HCT116 (cell line): Measurements from ENCODE around the gene WNT3A. TPM values are rescaled to one million over a fixed set of nuclear protein-coding genes. Genes with fewer than 3 reads are reported as not detected.

ENCODE experiments used
- ATAC-seq: fragments of 200-7000 bp; cut with Tn5 transposase; 2 replicates; pipeline ENCODE4 v1.9.1; 2020; ENCODE audit warnings: mild to moderate bottlenecking, moderate library complexity
- BruUV-seq: library from RNA; stranded (reverse); fragments of 400-500 nt; replicated peaks from 2 replicates; lab custom pipeline; 2021; lab: Mats Ljungman, UMichigan
- CTCF ChIA-PET: fragments of 300-600 bp; sonication (Branson Sonifier 250); formaldehyde crosslinking; loops from one replicate; lab custom pipeline; 2021; ENCODE audit warnings: antibody characterized with exemption; lab: Charles Lee
- POLR2A ChIA-PET: fragments of 300-600, 350-600 bp; sonication (Branson Sonifier 250); formaldehyde crosslinking; loops from one replicate; lab custom pipeline; 2021; ENCODE audit warnings: antibody characterized with exemption; lab: Charles Lee
- RAD21 ChIA-PET, 2 experiments: fragments of 300-600 bp; sonication (Branson Sonifier 250); formaldehyde crosslinking; loops; one replicate each; lab custom pipeline; 2023; ENCODE audit warnings: low total read pairs in 2 of 2; ENCODE audit not compliant: uncharacterized antibody in 2 of 2, unreplicated experiment in 2 of 2, low non-redundant PET in 1 of 2; lab: Charles Lee
- DNase-seq: peaks from one replicate; pipeline ENCODE4 v3.0.0-alpha.2; 2010; ENCODE audit warnings: low read depth, low spot score
- H2AFZ ChIP-seq: fragments of 200-600 bp; shearing (Covaris generic), sonication (generic); 2 replicates; pipeline ENCODE4 v1.6.1; 2017; ENCODE audit warnings: low read depth, mixed run types, mixed read lengths, antibody characterized with exemption, low read length; ENCODE audit not compliant: poor library complexity, severe bottlenecking
- H3K27ac ChIP-seq: 2 replicates; pipeline ENCODE4 v1.5.1; 2012; ENCODE audit warnings: low read depth, low read length
- H3K27me3 ChIP-seq: fragments of 200-600 bp; sonication (generic); 2 replicates; pipeline ENCODE4 v1.6.1; 2016; ENCODE audit warnings: mixed run types, low read length, mixed read lengths; ENCODE audit not compliant: insufficient read depth
- H3K36me3 ChIP-seq, 2 experiments: fragments of 200-500 bp in 1 of 2; fragments of 200-600 bp in 1 of 2; sonication (Bioruptor generic) in 1 of 2; sonication (generic) in 1 of 2; 2 replicates each; pipeline versions ENCODE4 v1.5.1 to v1.6.1; 2014 to 2016; ENCODE audit warnings: low read length in 2 of 2, inconsistent platforms in 1 of 2, mixed read lengths in 1 of 2, mixed run types in 1 of 2; ENCODE audit not compliant: insufficient read depth in 2 of 2, control insufficient read depth in 1 of 2
- H3K4me1 ChIP-seq, 2 experiments: fragments of 200-600 bp in 1 of 2; sonication (generic) in 1 of 2; 2 replicates each; pipeline versions ENCODE4 v1.5.1 to v1.6.1; 2012 to 2017; ENCODE audit warnings: low read length in 2 of 2, inconsistent platforms in 1 of 2, mild to moderate bottlenecking in 1 of 2, mixed read lengths in 1 of 2, mixed run types in 1 of 2, moderate library complexity in 1 of 2; ENCODE audit not compliant: insufficient read depth in 2 of 2, control insufficient read depth in 1 of 2
- H3K4me2 ChIP-seq: fragments of 200-600 bp; sonication (generic); 2 replicates; pipeline ENCODE4 v1.6.1; 2017; ENCODE audit warnings: mixed run types, low read length, mixed read lengths
- H3K4me3 ChIP-seq, 2 experiments: fragments of 200-600 bp in 1 of 2; sonication (generic) in 1 of 2; replicated peaks in 1 of 2; 2 replicates each; pipeline ENCODE4 v1.5.1; 2011 to 2016; ENCODE audit warnings: low read length in 2 of 2, control low read depth in 1 of 2, low read depth in 1 of 2, mild to moderate bottlenecking in 1 of 2, mixed read lengths in 1 of 2, mixed run types in 1 of 2
- H3K79me2 ChIP-seq: fragments of 200-600 bp; sonication (generic); 2 replicates; pipeline ENCODE4 v1.6.1; 2017; ENCODE audit warnings: mild to moderate bottlenecking, mixed run types, low read length, moderate library complexity, mixed read lengths; ENCODE audit not compliant: insufficient read depth
- H3K9ac ChIP-seq: fragments of 200-600 bp; sonication (generic); 2 replicates; pipeline ENCODE4 v1.6.1; 2016; ENCODE audit warnings: low read length, mixed read lengths
- H3K9me2 ChIP-seq: fragments of 200-600 bp; sonication (generic), shearing (Covaris generic); 2 replicates; pipeline ENCODE4 v1.6.1; 2017; ENCODE audit warnings: mixed run types, mild to moderate bottlenecking, moderate library complexity; ENCODE audit not compliant: insufficient read depth
- H3K9me3 ChIP-seq, 2 experiments: fragments of 200-500 bp in 1 of 2; fragments of 200-600 bp in 1 of 2; sonication (Bioruptor generic) in 1 of 2; sonication (generic) in 1 of 2; 2 replicates each; pipeline ENCODE4 v1.6.1; 2014 to 2017; ENCODE audit warnings: low read length in 2 of 2, mixed read lengths in 2 of 2, inconsistent platforms in 1 of 2, low read depth in 1 of 2, mild to moderate bottlenecking in 1 of 2, mixed run types in 1 of 2, moderate library complexity in 1 of 2; ENCODE audit not compliant: control insufficient read depth in 1 of 2, insufficient read depth in 1 of 2
- H4K20me1 ChIP-seq: fragments of 200-600 bp; sonication (generic), shearing (Covaris generic); 2 replicates; pipeline ENCODE4 v1.6.1; 2017; ENCODE audit warnings: mixed run types, mild to moderate bottlenecking, moderate library complexity; ENCODE audit not compliant: insufficient read depth
- CBX3 ChIP-seq: IDR thresholded peaks from 2 replicates; pipeline ENCODE4 v1.6.1; 2012; ENCODE audit warnings: low read depth
- CEBPB ChIP-seq: IDR thresholded peaks from 2 replicates; pipeline ENCODE4 v1.6.1; 2012; ENCODE audit warnings: low read depth
- EGR1 ChIP-seq: IDR thresholded peaks from 2 replicates; pipeline ENCODE4 v1.6.1; 2012; ENCODE audit warnings: low read depth
- ELF1 ChIP-seq: IDR thresholded peaks from 2 replicates; pipeline ENCODE4 v1.6.1; 2012; ENCODE audit warnings: low read depth, borderline replicate concordance
- EZH2 ChIP-seq: fragments of 200-600 bp; sonication (generic); IDR thresholded peaks from 2 replicates; pipeline ENCODE4 v1.6.1; 2017; ENCODE audit warnings: antibody characterized with exemption, mixed run types
- FOSL1 ChIP-seq: IDR thresholded peaks from 2 replicates; pipeline ENCODE4 v1.6.1; 2012; ENCODE audit warnings: low read depth
- POLR2AphosphoS5 ChIP-seq: IDR thresholded peaks from 2 replicates; pipeline ENCODE4 v1.6.1; 2011; ENCODE audit warnings: mild to moderate bottlenecking, low read depth, low read length, moderate library complexity
- SIN3A ChIP-seq: IDR thresholded peaks from 2 replicates; pipeline ENCODE4 v1.6.1; 2012; ENCODE audit warnings: low read depth
- SP1 ChIP-seq: IDR thresholded peaks from 2 replicates; pipeline ENCODE4 v1.6.1; 2012; ENCODE audit warnings: low read depth
- TCF7L2 ChIP-seq: IDR thresholded peaks from 2 replicates; pipeline ENCODE4 v1.7.0; 2011; ENCODE audit warnings: borderline replicate concordance, inconsistent platforms; ENCODE audit not compliant: insufficient read depth, insufficient read length; ENCODE audit errors: extremely low read depth
- YY1 ChIP-seq: IDR thresholded peaks from 2 replicates; pipeline ENCODE4 v1.6.1; 2011; ENCODE audit warnings: low read length, low read depth, moderate library complexity, mild to moderate bottlenecking; ENCODE audit not compliant: insufficient replicate concordance; ENCODE audit errors: extremely low read depth
- ZFX ChIP-seq: fragments of 450-650 bp; IDR thresholded peaks from 2 replicates; pipeline ENCODE4 v1.6.1; 2017
- ZNF274 ChIP-seq: fragments of 200-500 bp; sonication (Bioruptor generic); IDR thresholded peaks from 2 replicates; pipeline ENCODE4 v1.6.1; 2014; ENCODE audit warnings: mild to moderate bottlenecking, low read depth, low read length, inconsistent platforms
- intact Hi-C: fragments of 100-400 bp; cut with micrococcal nuclease; formaldehyde crosslinking; loops from 2 replicates; pipeline ENCODE4 v1.10.0; 2022
- total RNA-seq: library from RNA; stranded (reverse); gene quantifications from one replicate; pipeline ENCODE4 v1.2.1, GENCODE V29; 2021; ENCODE audit not compliant: unreplicated experiment
- TF ChIP-seq, protein P1 (sequence below): IDR thresholded peaks from 2 replicates; pipeline ENCODE4 v1.6.1; 2012
- TF ChIP-seq, protein P2 (sequence below): IDR thresholded peaks from 2 replicates; pipeline ENCODE4 v1.6.1; 2012; ENCODE audit warnings: low read depth
- TF ChIP-seq, protein P3 (sequence below), 3 experiments: fragments of 200-600 bp in 1 of 3; sonication (generic) in 1 of 3; IDR thresholded peaks in 2 of 3; conservative IDR thresholded peaks in 1 of 3; 2 replicates each; pipeline ENCODE4 v1.5.1; 2012 to 2017; ENCODE audit warnings: low read depth in 2 of 3, low read length in 2 of 3, antibody characterized with exemption in 1 of 3, borderline replicate concordance in 1 of 3, control low read depth in 1 of 3, mild to moderate bottlenecking in 1 of 3, mixed read lengths in 1 of 3, mixed run types in 1 of 3, moderate library complexity in 1 of 3; ENCODE audit not compliant: insufficient read depth in 1 of 3
- TF ChIP-seq, protein P4 (sequence below): IDR thresholded peaks from 2 replicates; pipeline ENCODE4 v1.6.1; 2011; ENCODE audit warnings: mild to moderate bottlenecking, low read length, moderate library complexity; ENCODE audit not compliant: insufficient replicate concordance; ENCODE audit errors: extremely low read depth

Gene WNT3A
- total RNA-seq, 1 experiment from 2014 or later = 3.7 TPM

GRCh38 chr1:228007801-228008341 lies 1.1 kb downstream of the WNT3A start:
- no TSS peak for BruUV-seq

More at GRCh38 chr1:228007801-228008341, 1.1 kb downstream of the WNT3A start:
- TF ChIP-seq EZH2 (no peak), CBX3 (no peak), CEBPB (no peak), SIN3A (no peak), ELF1 (no peak), ZNF274 (no peak), SP1 (no peak), FOSL1 (no peak), ZFX (no peak), YY1 (no peak), TCF7L2 (no peak), POLR2AphosphoS5 (no peak), EGR1 (no peak)
- TF ChIP-seq, protein P1, sequence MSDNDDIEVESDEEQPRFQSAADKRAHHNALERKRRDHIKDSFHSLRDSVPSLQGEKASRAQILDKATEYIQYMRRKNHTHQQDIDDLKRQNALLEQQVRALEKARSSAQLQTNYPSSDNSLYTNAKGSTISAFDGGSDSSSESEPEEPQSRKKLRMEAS = no peak
- TF ChIP-seq, protein P2, sequence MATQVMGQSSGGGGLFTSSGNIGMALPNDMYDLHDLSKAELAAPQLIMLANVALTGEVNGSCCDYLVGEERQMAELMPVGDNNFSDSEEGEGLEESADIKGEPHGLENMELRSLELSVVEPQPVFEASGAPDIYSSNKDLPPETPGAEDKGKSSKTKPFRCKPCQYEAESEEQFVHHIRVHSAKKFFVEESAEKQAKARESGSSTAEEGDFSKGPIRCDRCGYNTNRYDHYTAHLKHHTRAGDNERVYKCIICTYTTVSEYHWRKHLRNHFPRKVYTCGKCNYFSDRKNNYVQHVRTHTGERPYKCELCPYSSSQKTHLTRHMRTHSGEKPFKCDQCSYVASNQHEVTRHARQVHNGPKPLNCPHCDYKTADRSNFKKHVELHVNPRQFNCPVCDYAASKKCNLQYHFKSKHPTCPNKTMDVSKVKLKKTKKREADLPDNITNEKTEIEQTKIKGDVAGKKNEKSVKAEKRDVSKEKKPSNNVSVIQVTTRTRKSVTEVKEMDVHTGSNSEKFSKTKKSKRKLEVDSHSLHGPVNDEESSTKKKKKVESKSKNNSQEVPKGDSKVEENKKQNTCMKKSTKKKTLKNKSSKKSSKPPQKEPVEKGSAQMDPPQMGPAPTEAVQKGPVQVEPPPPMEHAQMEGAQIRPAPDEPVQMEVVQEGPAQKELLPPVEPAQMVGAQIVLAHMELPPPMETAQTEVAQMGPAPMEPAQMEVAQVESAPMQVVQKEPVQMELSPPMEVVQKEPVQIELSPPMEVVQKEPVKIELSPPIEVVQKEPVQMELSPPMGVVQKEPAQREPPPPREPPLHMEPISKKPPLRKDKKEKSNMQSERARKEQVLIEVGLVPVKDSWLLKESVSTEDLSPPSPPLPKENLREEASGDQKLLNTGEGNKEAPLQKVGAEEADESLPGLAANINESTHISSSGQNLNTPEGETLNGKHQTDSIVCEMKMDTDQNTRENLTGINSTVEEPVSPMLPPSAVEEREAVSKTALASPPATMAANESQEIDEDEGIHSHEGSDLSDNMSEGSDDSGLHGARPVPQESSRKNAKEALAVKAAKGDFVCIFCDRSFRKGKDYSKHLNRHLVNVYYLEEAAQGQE = no peak
- TF ChIP-seq, protein P3, sequence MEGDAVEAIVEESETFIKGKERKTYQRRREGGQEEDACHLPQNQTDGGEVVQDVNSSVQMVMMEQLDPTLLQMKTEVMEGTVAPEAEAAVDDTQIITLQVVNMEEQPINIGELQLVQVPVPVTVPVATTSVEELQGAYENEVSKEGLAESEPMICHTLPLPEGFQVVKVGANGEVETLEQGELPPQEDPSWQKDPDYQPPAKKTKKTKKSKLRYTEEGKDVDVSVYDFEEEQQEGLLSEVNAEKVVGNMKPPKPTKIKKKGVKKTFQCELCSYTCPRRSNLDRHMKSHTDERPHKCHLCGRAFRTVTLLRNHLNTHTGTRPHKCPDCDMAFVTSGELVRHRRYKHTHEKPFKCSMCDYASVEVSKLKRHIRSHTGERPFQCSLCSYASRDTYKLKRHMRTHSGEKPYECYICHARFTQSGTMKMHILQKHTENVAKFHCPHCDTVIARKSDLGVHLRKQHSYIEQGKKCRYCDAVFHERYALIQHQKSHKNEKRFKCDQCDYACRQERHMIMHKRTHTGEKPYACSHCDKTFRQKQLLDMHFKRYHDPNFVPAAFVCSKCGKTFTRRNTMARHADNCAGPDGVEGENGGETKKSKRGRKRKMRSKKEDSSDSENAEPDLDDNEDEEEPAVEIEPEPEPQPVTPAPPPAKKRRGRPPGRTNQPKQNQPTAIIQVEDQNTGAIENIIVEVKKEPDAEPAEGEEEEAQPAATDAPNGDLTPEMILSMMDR (IDR thresholded peaks at IDR 0.05 in 2 of 3, conservative IDR thresholded peaks at IDR 0.05 in 1 of 3; ENCODE audit: borderline replicate concordance in 1 of 3, insufficient read depth in 1 of 3, low read depth in 2 of 3, low read length in 2 of 3) = no peak
- TF ChIP-seq, protein P4, sequence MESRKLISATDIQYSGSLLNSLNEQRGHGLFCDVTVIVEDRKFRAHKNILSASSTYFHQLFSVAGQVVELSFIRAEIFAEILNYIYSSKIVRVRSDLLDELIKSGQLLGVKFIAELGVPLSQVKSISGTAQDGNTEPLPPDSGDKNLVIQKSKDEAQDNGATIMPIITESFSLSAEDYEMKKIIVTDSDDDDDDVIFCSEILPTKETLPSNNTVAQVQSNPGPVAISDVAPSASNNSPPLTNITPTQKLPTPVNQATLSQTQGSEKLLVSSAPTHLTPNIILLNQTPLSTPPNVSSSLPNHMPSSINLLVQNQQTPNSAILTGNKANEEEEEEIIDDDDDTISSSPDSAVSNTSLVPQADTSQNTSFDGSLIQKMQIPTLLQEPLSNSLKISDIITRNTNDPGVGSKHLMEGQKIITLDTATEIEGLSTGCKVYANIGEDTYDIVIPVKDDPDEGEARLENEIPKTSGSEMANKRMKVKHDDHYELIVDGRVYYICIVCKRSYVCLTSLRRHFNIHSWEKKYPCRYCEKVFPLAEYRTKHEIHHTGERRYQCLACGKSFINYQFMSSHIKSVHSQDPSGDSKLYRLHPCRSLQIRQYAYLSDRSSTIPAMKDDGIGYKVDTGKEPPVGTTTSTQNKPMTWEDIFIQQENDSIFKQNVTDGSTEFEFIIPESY = no peak
- Histone ChIP-seq H2AFZ (no peak overlapping the region), H3K4me2 (no peak overlapping the region), H3K27me3 (no peaks in the 10 kb centered on the region), H3K9me3 (no peaks in the 10 kb centered on the region), H3K9me2 (no peaks in the 10 kb centered on the region), H3K27ac (no peak overlapping the region), H3K79me2 (no peaks in the 10 kb centered on the region), H3K4me3 (no peak overlapping the region), H4K20me1 (no peaks in the 10 kb centered on the region), H3K36me3 (no peaks in the 10 kb centered on the region), H3K9ac (no peak overlapping the region), H3K4me1 (peaks cover 0 to 5% of the 10 kb centered on the region in 2 experiments; a peak in 1 of 4 replicates)
- ChIA-PET RAD21 (no interaction called here), CTCF (no interaction called here), POLR2A (no interaction called here)
- intact Hi-C loops = no loop called here
- DNase-seq = no peak
- ATAC-seq = no peak
